Naive thymus-derived CD8-positive, alpha-beta T cell (primary cell): ENCODE data around the gene UCMA. TPM values are rescaled to one million over a fixed set of nuclear protein-coding genes. Genes with fewer than 3 reads are reported as not detected.

Experiments
- polyA plus RNA-seq, 3 donors: library from polyadenylated mRNA; unstranded; fragments of 300-500 nt; fragmentation: Illumina TruSeq; gene quantifications; one replicate each; pipeline ENCODE4 v1.2.3, GENCODE V29; 2021
- total RNA-seq, 8 experiments: library from RNA in 2 of 8; stranded (reverse) in 2 of 8; gene quantifications; one replicate each; pipeline ENCODE4 v1.2.3 and lab custom pipeline; 2021 to 2026

UCMA gene
- total and polyA plus RNA-seq, 5 experiments from 2014 or later: not detected

Other genes with a start within 250 kb of the UCMA start
- gene CCDC3, start 232.7 kb downstream of the UCMA start, total RNA-seq: under 1 TPM in 1 of 2 experiments, not detected in 1; 0.10 TPM
- not detected for gene CCDC3, start 232.7 kb downstream of the UCMA start, polyA plus RNA-seq
- 10 to 100 TPM; 43.9 to 52.1 TPM for gene OPTN, start 134.2 kb downstream of the UCMA start, total RNA-seq
- 10 to 100 TPM; 25.8 to 35.1 (median 27.1) TPM for gene OPTN, start 134.2 kb downstream of the UCMA start, polyA plus RNA-seq
- gene MCM10, start 72.8 kb downstream of the UCMA start, total RNA-seq: under 1 TPM in 1 of 2 experiments, not detected in 1; 0.34 TPM
- gene MCM10, start 72.8 kb downstream of the UCMA start, polyA plus RNA-seq: not detected
- 10 to 100 TPM; 17.3 to 18.6 TPM for gene PHYH, start 65.7 kb upstream of the UCMA start, total RNA-seq
- 10 to 100 TPM; 17.6 to 20.5 (median 20.1) TPM for gene PHYH, start 65.7 kb upstream of the UCMA start, polyA plus RNA-seq
- gene SEPHS1, start 113.9 kb upstream of the UCMA start, total RNA-seq: 10 to 100 TPM; 32.7 to 42.7 TPM
- 10 to 100 TPM; 17.7 to 22.5 (median 21.9) TPM for gene SEPHS1, start 113.9 kb upstream of the UCMA start, polyA plus RNA-seq